Endodermal cell (in vitro differentiated cells): Measurements from ENCODE around the gene PHF23. TPM values are rescaled to one million over a fixed set of nuclear protein-coding genes. Genes with fewer than 3 reads are reported as not detected.

Experiments used
- DNase-seq: peaks from one replicate; pipeline ENCODE4 v3.0.0-alpha.2; 2017
- H3K27ac ChIP-seq: 2 replicates; pipeline ENCODE4 v1.5.1; 2013; ENCODE audit warnings: mild to moderate bottlenecking, low read depth, low read length, moderate library complexity
- H3K27me3 ChIP-seq: 2 replicates; pipeline ENCODE4 v1.6.1; 2013; ENCODE audit warnings: mild to moderate bottlenecking, low read length, moderate library complexity; ENCODE audit not compliant: insufficient read depth, control insufficient read depth, poor library complexity, severe bottlenecking
- H3K36me3 ChIP-seq: 2 replicates; pipeline ENCODE4 v1.7.0; 2013; ENCODE audit warnings: mild to moderate bottlenecking, low read length, moderate library complexity; ENCODE audit not compliant: control insufficient read depth, insufficient read depth
- H3K4me1 ChIP-seq: one replicate; pipeline ENCODE4 v1.7.0; 2013; ENCODE audit warnings: low read length; ENCODE audit not compliant: control insufficient read depth, insufficient read depth
- H3K4me3 ChIP-seq: 2 replicates; pipeline ENCODE4 v1.5.1; 2013; ENCODE audit warnings: mild to moderate bottlenecking, low read length, moderate library complexity
- H3K9ac ChIP-seq: 2 replicates; pipeline ENCODE4 v1.6.1; 2013; ENCODE audit warnings: mild to moderate bottlenecking, low read length, moderate library complexity; ENCODE audit not compliant: poor library complexity, severe bottlenecking; ENCODE audit errors: extremely low read depth
- H3K9me3 ChIP-seq: 2 replicates; pipeline ENCODE4 v1.6.1; 2013; ENCODE audit warnings: mild to moderate bottlenecking, low read length, moderate library complexity; ENCODE audit not compliant: control insufficient read depth
- H3K27ac Mint-ChIP-seq: 2 replicates; pipeline ENCODE4 v1.8.0; 2020; ENCODE audit warnings: mixed read lengths
- H3K27me3 Mint-ChIP-seq: 2 replicates; pipeline ENCODE4 v1.8.0; 2021; ENCODE audit warnings: mild to moderate bottlenecking, mixed read lengths; ENCODE audit not compliant: insufficient read depth
- H3K36me3 Mint-ChIP-seq: 2 replicates; pipeline ENCODE4 v1.8.0; 2020; ENCODE audit warnings: low read depth, mixed read lengths
- H3K4me1 Mint-ChIP-seq: 2 replicates; pipeline ENCODE4 v1.8.0; 2020; ENCODE audit warnings: mixed read lengths
- H3K4me3 Mint-ChIP-seq: 2 replicates; pipeline ENCODE4 v1.8.0; 2020; ENCODE audit warnings: mild to moderate bottlenecking, moderate library complexity, mixed read lengths
- H3K9me3 Mint-ChIP-seq: 2 replicates; pipeline ENCODE4 v1.8.0; 2020; ENCODE audit warnings: mild to moderate bottlenecking, mixed read lengths
- WGBS, 2 experiments: methylation state at CpG; one replicate each; pipeline versions ENCODE4 v1.1.5 to v1.1.7; 2013; ENCODE audit warnings: missing lambda C conversion rate in 2 of 2, mixed read lengths in 1 of 2; ENCODE audit not compliant: insufficient coverage in 1 of 2, insufficient read length in 1 of 2; 5-methylcytosine and 5-hydroxymethylcytosine counted together
- total RNA-seq, 2 donors: library from RNA; stranded (reverse); fragmentation: NEBNext Ultra II Directional in 1 of 2; extraction: Animal tissue kit (Norgen Biotek cat#: 25700) in 1 of 2; gene quantifications; 2 replicates in 1 of 2; 3 replicates in 1 of 2; pipeline ENCODE4 v1.2.1, GENCODE V29; 2021
- TF ChIP-seq, protein P1 (sequence below): fragments of 200-600 bp; sonication (generic); conservative IDR thresholded peaks from 2 replicates; pipeline ENCODE4 v1.5.0; 2021; ENCODE audit warnings: antibody characterized with exemption, mild to moderate bottlenecking

PHF23 gene
- total RNA-seq, 2 donors from 2014 or later: 67.3 to 71.6 TPM

GRCh38 chr17:7214300-7215135 lies 24.7 kb downstream of the PHF23 start:
- Mint-ChIP-seq H3K36me3 (no peaks in the 10 kb centered on the region), H3K27me3 (peaks cover 4% of the 10 kb centered on the region), H3K4me3 (peak overlapping the region; percentile 58), H3K4me1 (peaks cover 43% of the 10 kb centered on the region), H3K27ac (peak overlapping the region; percentile 99), H3K9me3 (no peaks in the 10 kb centered on the region)
- 0% methylated on average over 19 to 45 of the region's 45 CpGs for WGBS, 2 experiments
- peak overlapping the region; percentile 43 for H3K9ac ChIP-seq
- peaks cover 14% of the 10 kb centered on the region for H3K4me1 ChIP-seq
- TF ChIP-seq, protein P1, sequence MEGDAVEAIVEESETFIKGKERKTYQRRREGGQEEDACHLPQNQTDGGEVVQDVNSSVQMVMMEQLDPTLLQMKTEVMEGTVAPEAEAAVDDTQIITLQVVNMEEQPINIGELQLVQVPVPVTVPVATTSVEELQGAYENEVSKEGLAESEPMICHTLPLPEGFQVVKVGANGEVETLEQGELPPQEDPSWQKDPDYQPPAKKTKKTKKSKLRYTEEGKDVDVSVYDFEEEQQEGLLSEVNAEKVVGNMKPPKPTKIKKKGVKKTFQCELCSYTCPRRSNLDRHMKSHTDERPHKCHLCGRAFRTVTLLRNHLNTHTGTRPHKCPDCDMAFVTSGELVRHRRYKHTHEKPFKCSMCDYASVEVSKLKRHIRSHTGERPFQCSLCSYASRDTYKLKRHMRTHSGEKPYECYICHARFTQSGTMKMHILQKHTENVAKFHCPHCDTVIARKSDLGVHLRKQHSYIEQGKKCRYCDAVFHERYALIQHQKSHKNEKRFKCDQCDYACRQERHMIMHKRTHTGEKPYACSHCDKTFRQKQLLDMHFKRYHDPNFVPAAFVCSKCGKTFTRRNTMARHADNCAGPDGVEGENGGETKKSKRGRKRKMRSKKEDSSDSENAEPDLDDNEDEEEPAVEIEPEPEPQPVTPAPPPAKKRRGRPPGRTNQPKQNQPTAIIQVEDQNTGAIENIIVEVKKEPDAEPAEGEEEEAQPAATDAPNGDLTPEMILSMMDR: peak; percentile 84
- peak overlapping the region; percentile 76 for H3K4me3 ChIP-seq
- peak; percentile 100 for DNase-seq
- no peaks in the 10 kb centered on the region for H3K9me3 ChIP-seq
- peak overlapping the region; percentile 95 for H3K27ac ChIP-seq
- no peaks in the 10 kb centered on the region for H3K36me3 ChIP-seq
- no peaks in the 10 kb centered on the region for H3K27me3 ChIP-seq

- Histone ChIP-seq H3K4me3 (peak overlapping the region; percentile 68), H3K27me3 (no peaks in the 10 kb centered on the region), H3K9me3 (no peaks in the 10 kb centered on the region), H3K27ac (peak overlapping the region; percentile 95), H3K4me1 (peaks cover 12% of the 10 kb centered on the region), H3K36me3 (no peaks in the 10 kb centered on the region), H3K9ac (peak overlapping the region; percentile 42)
- TF ChIP-seq, protein P1: peak; percentile 90
- no peaks in the 10 kb centered on the region for H3K36me3 Mint-ChIP-seq
- no peaks in the 10 kb centered on the region for H3K9me3 Mint-ChIP-seq
- peak; percentile 99 for DNase-seq
- H3K4me1 Mint-ChIP-seq: peaks cover 38% of the 10 kb centered on the region
- H3K27ac Mint-ChIP-seq: peak overlapping the region; percentile 99
- WGBS, 2 experiments: 0 to 5% methylated on average over 4 to 15 of the region's 15 CpGs
- peak overlapping the region; percentile 58 for H3K4me3 Mint-ChIP-seq
- H3K27me3 Mint-ChIP-seq: peaks cover 4% of the 10 kb centered on the region
Measured at GRCh38 chr17:7213895-7214299, 25.4 kb downstream of the PHF23 start.

- H3K36me3 Mint-ChIP-seq: no peaks in the 10 kb centered on the region
- H3K9ac ChIP-seq: no peak overlapping the region
- H3K4me3 ChIP-seq: peak overlapping the region; percentile 81
- WGBS, 2 experiments: 27 to 33% methylated on average over 14 to 21 of the region's 37 CpGs
- no peaks in the 10 kb centered on the region for H3K36me3 ChIP-seq
- H3K4me1 ChIP-seq: peaks cover 4% of the 10 kb centered on the region
- H3K27me3 ChIP-seq: no peaks in the 10 kb centered on the region
- H3K27ac Mint-ChIP-seq: peak overlapping the region; percentile 67
- peak overlapping the region; percentile 53 for H3K4me3 Mint-ChIP-seq
- peaks cover 14% of the 10 kb centered on the region for H3K27me3 Mint-ChIP-seq
- H3K9me3 Mint-ChIP-seq: no peaks in the 10 kb centered on the region
- TF ChIP-seq, protein P1: no peak
- no peaks in the 10 kb centered on the region for H3K9me3 ChIP-seq
- DNase-seq: peak; percentile 73
- H3K4me1 Mint-ChIP-seq: peaks cover 36% of the 10 kb centered on the region
- no peak overlapping the region for H3K27ac ChIP-seq
Measured at GRCh38 chr17:7211491-7212273, 27.6 kb downstream of the PHF23 start.
